ENCODE results near the gene LSR.
"Not testable (repeated sequence)": the region's sequence is repeated elsewhere in the genome, so short reads cannot be mapped to it uniquely, and the experiment has no call there.

DNA sequence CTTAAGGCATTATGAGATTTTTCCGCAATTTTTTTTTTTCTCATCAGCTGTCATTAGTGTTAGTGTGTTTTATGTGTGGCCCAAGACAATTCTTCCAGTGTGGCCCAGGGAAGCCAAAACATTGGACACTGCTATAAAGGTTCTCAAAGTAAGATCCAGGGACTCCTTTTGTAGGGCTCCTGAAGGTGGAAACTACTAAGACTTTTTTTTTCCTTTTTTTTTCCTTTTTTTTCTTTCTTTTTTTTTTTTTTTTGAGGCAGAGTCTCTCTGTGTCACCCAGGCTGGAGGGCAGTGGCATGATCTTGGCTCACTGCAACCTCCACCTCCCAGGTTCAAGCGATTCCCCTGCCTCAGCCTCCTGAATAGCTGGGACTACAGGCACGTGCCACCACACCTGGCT, 36.7 kb downstream of the LSR start:
- TF ChIP-seq, protein P1, sequence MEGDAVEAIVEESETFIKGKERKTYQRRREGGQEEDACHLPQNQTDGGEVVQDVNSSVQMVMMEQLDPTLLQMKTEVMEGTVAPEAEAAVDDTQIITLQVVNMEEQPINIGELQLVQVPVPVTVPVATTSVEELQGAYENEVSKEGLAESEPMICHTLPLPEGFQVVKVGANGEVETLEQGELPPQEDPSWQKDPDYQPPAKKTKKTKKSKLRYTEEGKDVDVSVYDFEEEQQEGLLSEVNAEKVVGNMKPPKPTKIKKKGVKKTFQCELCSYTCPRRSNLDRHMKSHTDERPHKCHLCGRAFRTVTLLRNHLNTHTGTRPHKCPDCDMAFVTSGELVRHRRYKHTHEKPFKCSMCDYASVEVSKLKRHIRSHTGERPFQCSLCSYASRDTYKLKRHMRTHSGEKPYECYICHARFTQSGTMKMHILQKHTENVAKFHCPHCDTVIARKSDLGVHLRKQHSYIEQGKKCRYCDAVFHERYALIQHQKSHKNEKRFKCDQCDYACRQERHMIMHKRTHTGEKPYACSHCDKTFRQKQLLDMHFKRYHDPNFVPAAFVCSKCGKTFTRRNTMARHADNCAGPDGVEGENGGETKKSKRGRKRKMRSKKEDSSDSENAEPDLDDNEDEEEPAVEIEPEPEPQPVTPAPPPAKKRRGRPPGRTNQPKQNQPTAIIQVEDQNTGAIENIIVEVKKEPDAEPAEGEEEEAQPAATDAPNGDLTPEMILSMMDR (IDR thresholded peaks at IDR 0.05) = not testable (repeated sequence)
- not testable (repeated sequence) for TF ChIP-seq EZH2 (IDR thresholded peaks at IDR 0.05; ENCODE audit: borderline replicate concordance, insufficient read depth, low read depth, low read length, poor library complexity, severe bottlenecking)
